B cell (primary cell): ENCODE measurements around the gene NFASC. TPM values are rescaled to one million over a fixed set of nuclear protein-coding genes. Genes with fewer than 3 reads are reported as not detected.

Experiments
- ATAC-seq: fragments of 200-7000 bp; cut with Tn5 transposase; one replicate; pipeline ENCODE4 v1.10.0; 2021; ENCODE audit warnings: low read depth, mild to moderate bottlenecking, moderate number of reproducible peaks, moderate library complexity
- CTCF ChIA-PET: fragments of 350-600 bp; sonication (Branson Sonifier 250); formaldehyde crosslinking; loops from one replicate; lab custom pipeline; 2021; ENCODE audit warnings: antibody characterized with exemption, inconsistent platforms; lab: Charles Lee
- POLR2A ChIA-PET: fragments of 350-600 bp; sonication (Branson Sonifier 250); formaldehyde crosslinking; loops from one replicate; lab custom pipeline; 2021; ENCODE audit warnings: antibody characterized with exemption; lab: Charles Lee
- DNase-seq: peaks from one replicate; pipeline ENCODE4 v3.0.0; 2013
- H2AFZ ChIP-seq: 2 replicates; pipeline ENCODE4 v1.6.1; 2012; ENCODE audit warnings: mild to moderate bottlenecking, low read depth, low read length; ENCODE audit not compliant: insufficient read depth, poor library complexity, severe bottlenecking
- H3K27ac ChIP-seq, 2 donors: 1 replicate in 1 of 2; 2 replicates in 1 of 2; pipeline ENCODE4 v1.5.1; 2012 to 2013; ENCODE audit warnings: low read length in 2 of 2, mild to moderate bottlenecking in 2 of 2, moderate library complexity in 1 of 2
- H3K27me3 ChIP-seq, 4 experiments: fragments of 200-600 bp in 1 of 4; sonication (generic) in 1 of 4; replicated peaks in 1 of 4; 1 replicate in 2 of 4; 2 replicates in 2 of 4; pipeline versions ENCODE4 v1.6.1 to v1.7.0; 2013 to 2016; ENCODE audit warnings: low read length in 3 of 4, mild to moderate bottlenecking in 2 of 4, mixed read lengths in 1 of 4, moderate library complexity in 1 of 4; ENCODE audit not compliant: insufficient read depth in 4 of 4, control insufficient read depth in 3 of 4; ENCODE audit errors: control extremely low read depth in 1 of 4
- H3K36me3 ChIP-seq, 2 experiments: replicated peaks in 1 of 2; 1 replicate in 1 of 2; 2 replicates in 1 of 2; pipeline versions ENCODE4 v1.6.1 to v1.7.1; 2013; ENCODE audit warnings: low read length in 1 of 2; ENCODE audit not compliant: insufficient read depth in 2 of 2, control insufficient read depth in 1 of 2; ENCODE audit errors: control extremely low read depth in 1 of 2, extremely low read depth in 1 of 2
- H3K4me1 ChIP-seq, 2 donors: fragments of 200-600 bp in 1 of 2; sonication (generic) in 1 of 2; 1 replicate in 1 of 2; 2 replicates in 1 of 2; pipeline versions ENCODE4 v1.5.1 to v1.6.1; 2013 to 2017; ENCODE audit warnings: low read length in 2 of 2; ENCODE audit not compliant: control insufficient read depth in 2 of 2, insufficient read depth in 2 of 2
- H3K4me2 ChIP-seq: replicated peaks from 2 replicates; pipeline ENCODE3; 2012; ENCODE audit warnings: mild to moderate bottlenecking, low read depth, low read length; ENCODE audit not compliant: poor library complexity, severe bottlenecking
- H3K4me3 ChIP-seq, 5 experiments: fragments of 200-600 bp in 1 of 5; sonication (generic) in 1 of 5; 1 replicate in 3 of 5; 2 replicates in 2 of 5; pipeline versions ENCODE4 v1.5.1 to v1.7.0; 2011 to 2016; ENCODE audit warnings: low read length in 4 of 5, mild to moderate bottlenecking in 4 of 5, low read depth in 2 of 5, control low read depth in 1 of 5, moderate library complexity in 1 of 5; ENCODE audit not compliant: insufficient read depth in 1 of 5; ENCODE audit errors: control extremely low read depth in 1 of 5, extremely low read depth in 1 of 5
- H3K79me2 ChIP-seq: fragments of 200-600 bp; sonication (generic); one replicate; pipeline ENCODE4 v1.6.0; 2016; ENCODE audit warnings: low read length; ENCODE audit not compliant: control insufficient read depth, insufficient read depth
- H3K9ac ChIP-seq: fragments of 200-600 bp; sonication (generic); 2 replicates; pipeline ENCODE4 v1.6.1; 2017; ENCODE audit warnings: mild to moderate bottlenecking, low read length, moderate library complexity
- H3K9me3 ChIP-seq, 3 donors: one replicate each; pipeline versions ENCODE4 v1.6.1 to v1.7.1; 2013; ENCODE audit warnings: low read length in 2 of 3; ENCODE audit not compliant: control insufficient read depth in 2 of 3, insufficient read depth in 1 of 3; ENCODE audit errors: control extremely low read depth in 1 of 3
- H4K20me1 ChIP-seq: 2 replicates; pipeline ENCODE4 v1.6.0; 2012; ENCODE audit warnings: mild to moderate bottlenecking, low read length; ENCODE audit not compliant: insufficient read depth, control insufficient read depth, poor library complexity, severe bottlenecking
- H3K27ac Mint-ChIP-seq: one replicate; pipeline ENCODE4 v1.8.0; 2021; ENCODE audit warnings: mixed read lengths
- H3K27me3 Mint-ChIP-seq: one replicate; pipeline ENCODE4 v1.8.0; 2021; ENCODE audit warnings: mixed read lengths
- H3K4me1 Mint-ChIP-seq: one replicate; pipeline ENCODE4 v1.8.0; 2021; ENCODE audit warnings: mixed read lengths
- H3K4me3 Mint-ChIP-seq: one replicate; pipeline ENCODE4 v1.8.0; 2021; ENCODE audit warnings: mixed read lengths
- H3K9me3 Mint-ChIP-seq: one replicate; pipeline ENCODE4 v1.8.0; 2022; ENCODE audit warnings: mixed read lengths; ENCODE audit not compliant: insufficient read depth
- EZH2 ChIP-seq: IDR thresholded peaks from 2 replicates; pipeline ENCODE4 v1.6.1; 2012; ENCODE audit warnings: borderline replicate concordance, low read depth, mild to moderate bottlenecking, moderate library complexity, low read length; ENCODE audit not compliant: insufficient read depth, poor library complexity, severe bottlenecking
- WGBS: methylation state at CpG from one replicate; pipeline ENCODE4 v1.1.5; 2013; ENCODE audit warnings: missing lambda C conversion rate; ENCODE audit not compliant: insufficient coverage; 5-methylcytosine and 5-hydroxymethylcytosine counted together
- intact Hi-C: fragments of 100-400 bp; cut with micrococcal nuclease; formaldehyde crosslinking; loops from one replicate; pipeline ENCODE4 v1.10.0; 2022
- polyA plus RNA-seq: library from polyadenylated mRNA; depleted of rRNA; stranded (reverse); fragments of >200 nt; gene quantifications from 2 replicates; pipeline ENCODE4 v1.2.3, GENCODE V29; 2012
- total RNA-seq, 2 donors: library from RNA; stranded (reverse); fragments of 120-200 nt in 1 of 2; gene quantifications; 1 replicate in 1 of 2; 2 replicates in 1 of 2; pipeline versions ENCODE4 v1.2.3 to v1.2.4, GENCODE V29; 2013 to 2022
- TF ChIP-seq, protein P1 (sequence below): fragments of 200-600 bp; IDR thresholded peaks from one replicate; pipeline ENCODE4 v1.8.0; 2022; ENCODE audit warnings: antibody characterized with exemption, mild to moderate bottlenecking

The NFASC gene
- total and polyA plus RNA-seq, 2 donors (not counting 1 experiment from before 2014, with no cell fraction given), result 0.06 to 0.39 TPM

DNA sequence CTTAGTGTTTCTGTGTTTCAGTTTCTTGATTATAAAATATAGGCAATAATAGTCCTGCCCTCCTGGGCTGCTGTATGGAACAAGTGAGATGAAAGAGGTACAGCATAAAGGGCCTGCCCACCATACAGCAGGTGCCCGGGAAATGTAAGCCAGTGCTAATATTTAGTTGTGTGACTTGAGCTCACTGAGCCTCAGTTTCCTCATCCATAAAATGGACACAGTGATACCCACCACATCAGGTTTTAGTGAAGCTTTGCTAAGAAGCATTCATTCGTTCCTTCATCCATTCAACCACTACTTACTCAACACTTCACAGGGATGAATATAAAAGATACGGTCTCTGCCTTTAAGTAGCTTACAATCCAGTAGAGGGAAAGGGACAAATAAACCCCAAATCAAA lies 192.2 kb downstream of the NFASC start:
- TF ChIP-seq EZH2, result no peak
- TF ChIP-seq, protein P1, sequence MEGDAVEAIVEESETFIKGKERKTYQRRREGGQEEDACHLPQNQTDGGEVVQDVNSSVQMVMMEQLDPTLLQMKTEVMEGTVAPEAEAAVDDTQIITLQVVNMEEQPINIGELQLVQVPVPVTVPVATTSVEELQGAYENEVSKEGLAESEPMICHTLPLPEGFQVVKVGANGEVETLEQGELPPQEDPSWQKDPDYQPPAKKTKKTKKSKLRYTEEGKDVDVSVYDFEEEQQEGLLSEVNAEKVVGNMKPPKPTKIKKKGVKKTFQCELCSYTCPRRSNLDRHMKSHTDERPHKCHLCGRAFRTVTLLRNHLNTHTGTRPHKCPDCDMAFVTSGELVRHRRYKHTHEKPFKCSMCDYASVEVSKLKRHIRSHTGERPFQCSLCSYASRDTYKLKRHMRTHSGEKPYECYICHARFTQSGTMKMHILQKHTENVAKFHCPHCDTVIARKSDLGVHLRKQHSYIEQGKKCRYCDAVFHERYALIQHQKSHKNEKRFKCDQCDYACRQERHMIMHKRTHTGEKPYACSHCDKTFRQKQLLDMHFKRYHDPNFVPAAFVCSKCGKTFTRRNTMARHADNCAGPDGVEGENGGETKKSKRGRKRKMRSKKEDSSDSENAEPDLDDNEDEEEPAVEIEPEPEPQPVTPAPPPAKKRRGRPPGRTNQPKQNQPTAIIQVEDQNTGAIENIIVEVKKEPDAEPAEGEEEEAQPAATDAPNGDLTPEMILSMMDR, result no peak
- Histone ChIP-seq H3K36me3 (no peaks in the 10 kb centered on the region), H3K79me2 (no peaks in the 10 kb centered on the region), H3K4me1 (peaks cover 0 to 6% of the 10 kb centered on the region in 2 donors), H3K4me2 (no peak overlapping the region), H3K4me3 (no peak overlapping the region), H3K9me3 (no peaks in the 10 kb centered on the region), H4K20me1 (no peaks in the 10 kb centered on the region), H3K27ac (no peak overlapping the region), H2AFZ (no peak overlapping the region), H3K27me3 (no peaks in the 10 kb centered on the region), H3K9ac (no peak overlapping the region)
- POLR2A ChIA-PET, result no interaction called here
- CTCF ChIA-PET, result interaction anchor here (0.9 to 4.0 kb wide), 13 partner anchors 9 to 649 kb away, joined by 3 to 94 read pairs (median 6); no protein-coding TSS in a partner anchor
- no peaks in the 10 kb centered on the region for H3K9me3 Mint-ChIP-seq
- no peaks in the 10 kb centered on the region for H3K4me1 Mint-ChIP-seq
- H3K27ac Mint-ChIP-seq, result no peak overlapping the region
- no peak overlapping the region for H3K4me3 Mint-ChIP-seq
- ATAC-seq (no peak), DNase-seq (no peak)
- intact Hi-C loops, result no loop called here
- WGBS, result no CpG with 5 or more reads among the region's 3 CpGs
- no peaks in the 10 kb centered on the region for H3K27me3 Mint-ChIP-seq

DNA sequence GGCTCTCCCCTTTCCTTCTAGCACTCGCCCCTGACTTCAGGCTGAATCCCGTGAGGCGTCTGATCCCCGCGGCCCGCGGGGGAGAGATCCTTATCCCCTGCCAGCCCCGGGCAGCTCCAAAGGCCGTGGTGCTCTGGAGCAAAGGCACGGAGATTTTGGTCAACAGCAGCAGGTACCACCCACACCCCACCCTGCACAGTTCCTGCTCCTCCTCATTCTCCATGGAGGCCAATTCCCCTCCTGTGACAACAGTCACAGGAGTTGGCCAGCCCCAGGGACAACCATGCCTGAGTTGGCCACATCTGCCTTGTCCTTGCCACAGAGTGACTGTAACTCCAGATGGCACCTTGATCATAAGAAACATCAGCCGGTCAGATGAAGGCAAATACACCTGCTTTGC lies 193.6 kb downstream of the NFASC start:
- no peaks in the 10 kb centered on the region for H3K9me3 ChIP-seq
- intact Hi-C loops, result no loop called here
- Mint-ChIP-seq H3K27ac (no peak overlapping the region), H3K4me3 (no peak overlapping the region), H3K27me3 (no peaks in the 10 kb centered on the region), H3K4me1 (no peaks in the 10 kb centered on the region), H3K9me3 (no peaks in the 10 kb centered on the region)
- no peaks in the 10 kb centered on the region for H4K20me1 ChIP-seq
- H3K4me2 ChIP-seq, result no peak overlapping the region
- no peak overlapping the region for H3K4me3 ChIP-seq
- H3K27me3 ChIP-seq, result no peaks in the 10 kb centered on the region
- H3K36me3 ChIP-seq, result no peaks in the 10 kb centered on the region
- no peak overlapping the region for H3K27ac ChIP-seq
- WGBS, result 88% methylated on average over 11 of the region's 11 CpGs
- DNase-seq (no peak), ATAC-seq (no peak)
- CTCF ChIA-PET, result interaction anchor here (4.0 kb wide), 1 partner anchor 90 kb away, joined by 94 read pairs; no protein-coding TSS in a partner anchor
- H2AFZ ChIP-seq, result no peak overlapping the region
- H3K4me1 ChIP-seq, result peaks cover 0 to 6% of the 10 kb centered on the region in 2 donors
- no peaks in the 10 kb centered on the region for H3K79me2 ChIP-seq
- H3K9ac ChIP-seq, result no peak overlapping the region
- POLR2A ChIA-PET, result no interaction called here
- TF ChIP-seq EZH2, result no peak
